EL (cell line): ENCODE measurements around the gene BRME1.
A peak's percentile ranks its signal among the peaks of the same experiment; 100 is the strongest.

Experiments used
- DNase-seq: peaks from one replicate; pipeline ENCODE4 v3.0.0-alpha.2; 2016

BRME1 gene

DNA sequence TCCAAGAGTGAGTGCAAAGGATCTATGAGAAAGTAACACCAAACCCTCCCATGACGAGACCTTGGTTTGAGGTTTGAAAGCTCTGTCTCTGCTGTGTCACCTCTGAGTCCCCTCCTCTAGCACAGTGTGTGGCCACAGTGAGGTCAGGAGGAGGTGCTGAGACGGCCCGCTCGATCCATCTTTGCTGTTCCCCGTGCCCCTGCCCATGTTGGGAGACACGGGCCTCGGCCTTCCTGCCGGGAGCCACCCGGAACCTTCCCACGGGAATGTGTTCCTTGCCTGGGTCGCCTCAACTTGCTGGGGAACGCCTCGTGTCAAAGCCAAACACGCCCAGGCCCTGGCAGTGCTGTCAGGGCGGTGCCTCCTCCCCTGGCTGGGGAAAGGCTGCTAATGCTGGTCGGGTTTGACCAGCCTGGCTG lies 18.9 kb downstream of the BRME1 start:
- DNase-seq = no peak

DNA sequence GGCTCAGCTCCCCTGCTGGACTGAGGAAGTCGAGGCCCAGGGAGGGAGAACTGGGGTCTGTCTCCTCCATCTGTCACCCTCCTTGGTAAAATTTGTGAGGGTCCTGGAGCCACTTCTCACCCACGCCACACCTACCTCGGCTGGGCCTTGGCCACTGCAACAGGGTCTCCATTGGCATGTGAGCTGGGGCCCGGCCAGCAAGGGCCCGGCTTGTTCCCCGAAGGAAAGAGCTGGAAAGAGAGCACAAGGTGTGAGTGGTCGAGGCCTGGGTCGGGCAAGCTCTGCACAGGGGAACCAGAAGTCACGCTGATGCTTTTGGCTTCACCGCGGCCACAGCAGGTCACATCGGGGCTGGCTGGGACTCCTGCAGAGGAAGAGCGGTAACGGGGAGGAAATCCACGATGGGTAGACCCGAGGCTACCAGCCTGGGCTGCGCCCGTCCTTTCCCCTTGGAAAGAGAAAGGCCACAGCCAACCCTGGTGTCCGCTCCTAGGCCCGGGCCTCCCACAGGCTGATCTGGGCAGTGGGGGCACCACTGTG lies 20.0 kb downstream of the BRME1 start:
- DNase-seq = no peak

DNA sequence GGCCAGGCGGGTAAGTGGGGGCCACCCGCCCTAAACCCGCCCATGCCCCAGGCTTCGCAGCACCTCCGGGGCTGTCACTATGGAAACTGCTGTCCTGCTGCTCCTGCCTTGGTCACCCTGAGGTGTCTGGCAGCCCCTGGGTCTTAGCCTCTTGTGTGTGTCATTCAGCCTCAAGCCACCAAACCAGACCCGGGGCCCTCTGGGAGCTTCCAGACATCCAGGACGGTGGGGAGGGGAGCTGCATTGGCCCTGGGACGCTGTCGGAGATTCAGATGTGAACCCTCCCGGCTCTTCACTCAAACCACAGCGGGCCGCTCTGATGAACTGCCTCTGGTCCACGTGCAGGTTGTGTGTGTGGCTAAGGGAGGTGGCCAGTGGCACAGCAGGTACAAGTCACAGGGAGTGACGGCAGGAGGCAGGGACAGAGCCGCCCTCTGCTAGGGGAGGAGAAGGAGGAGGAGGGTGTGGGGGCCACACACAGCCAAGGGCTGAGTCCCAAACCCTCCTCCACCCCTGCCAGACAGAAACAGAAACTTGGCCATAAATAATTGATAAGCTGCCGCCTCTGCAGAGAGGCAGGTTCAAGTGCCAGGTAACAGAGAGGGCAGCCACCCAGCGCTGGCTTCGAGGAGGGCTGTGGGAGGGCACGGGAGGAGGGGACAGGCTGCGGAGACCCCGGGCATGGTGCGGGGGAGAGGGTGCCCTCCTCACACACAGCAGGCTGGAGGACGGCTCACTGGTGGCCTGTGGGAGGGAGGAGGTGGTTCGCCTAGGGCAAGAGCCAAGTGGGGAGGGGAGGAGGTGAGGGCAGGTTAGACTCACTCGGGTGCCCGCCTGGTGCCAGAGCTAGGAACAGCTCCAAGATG lies 21.0 kb downstream of the BRME1 start:
- no peak for DNase-seq

DNA sequence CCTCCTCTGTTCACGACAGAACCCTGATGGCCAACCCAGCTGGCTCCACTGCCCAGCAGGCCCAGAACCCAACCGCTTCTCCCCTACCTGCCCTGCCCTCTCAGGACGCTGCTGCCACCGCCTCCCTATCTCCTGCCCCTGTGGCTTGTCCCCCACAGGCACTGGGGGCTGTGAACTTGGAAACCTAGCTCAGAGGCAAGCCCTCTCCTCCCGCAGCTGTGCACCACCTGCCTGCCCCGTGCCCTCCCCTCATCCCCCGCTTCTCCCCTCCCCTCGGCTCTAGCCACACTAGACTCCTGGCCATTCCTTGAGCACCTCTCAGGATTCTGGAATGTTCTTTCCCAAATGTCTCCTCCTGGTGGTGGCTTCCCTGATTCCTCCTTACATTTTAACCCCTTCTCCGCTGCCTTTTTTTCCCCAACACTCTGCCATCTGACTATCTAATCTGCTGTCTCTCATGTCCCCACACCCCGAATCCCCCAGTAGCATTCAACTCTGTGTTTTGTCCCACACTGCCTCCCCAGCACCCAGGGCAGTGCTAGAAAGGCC lies 22.3 kb downstream of the BRME1 start:
- no peak for DNase-seq

DNA sequence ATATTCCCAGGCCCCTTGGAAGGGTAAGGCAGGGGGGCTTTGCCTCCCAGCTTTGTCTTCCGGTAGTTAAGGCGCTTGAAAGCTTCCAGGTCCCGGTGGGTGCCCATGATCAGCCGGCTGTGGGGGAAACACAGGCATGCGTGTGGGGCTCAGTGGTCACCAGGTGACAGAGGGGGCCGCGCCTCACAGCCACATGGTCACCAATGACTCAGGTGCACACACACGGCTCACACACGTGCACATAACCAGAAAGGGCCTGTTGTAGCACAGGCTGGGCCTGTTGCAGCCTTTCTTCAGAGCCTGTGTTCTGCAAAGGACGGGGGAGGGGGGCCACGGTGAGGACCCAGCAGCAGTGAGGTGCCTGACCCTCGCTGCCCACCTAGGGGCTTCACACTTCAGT lies 23.1 kb downstream of the BRME1 start:
- DNase-seq = no peak

DNA sequence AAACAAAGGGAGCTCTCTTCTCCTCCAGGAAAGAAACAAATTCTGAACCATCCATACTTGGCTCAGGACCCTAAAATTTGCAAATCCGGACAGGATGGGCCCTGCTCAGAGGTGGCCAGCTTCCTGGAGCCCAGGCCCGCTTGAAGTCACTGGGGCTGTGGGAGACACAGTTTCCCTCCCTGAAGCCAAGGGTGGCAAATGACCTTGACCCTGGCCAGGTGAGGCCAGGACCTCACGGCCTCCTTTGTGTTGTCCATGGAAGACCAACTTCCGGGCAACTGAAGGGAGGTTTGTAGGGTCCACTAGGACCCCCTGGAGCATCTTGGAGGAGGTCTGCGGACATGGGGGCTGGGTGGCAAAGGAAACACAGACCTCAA lies 23.5 kb downstream of the BRME1 start:
- no peak for DNase-seq

DNA sequence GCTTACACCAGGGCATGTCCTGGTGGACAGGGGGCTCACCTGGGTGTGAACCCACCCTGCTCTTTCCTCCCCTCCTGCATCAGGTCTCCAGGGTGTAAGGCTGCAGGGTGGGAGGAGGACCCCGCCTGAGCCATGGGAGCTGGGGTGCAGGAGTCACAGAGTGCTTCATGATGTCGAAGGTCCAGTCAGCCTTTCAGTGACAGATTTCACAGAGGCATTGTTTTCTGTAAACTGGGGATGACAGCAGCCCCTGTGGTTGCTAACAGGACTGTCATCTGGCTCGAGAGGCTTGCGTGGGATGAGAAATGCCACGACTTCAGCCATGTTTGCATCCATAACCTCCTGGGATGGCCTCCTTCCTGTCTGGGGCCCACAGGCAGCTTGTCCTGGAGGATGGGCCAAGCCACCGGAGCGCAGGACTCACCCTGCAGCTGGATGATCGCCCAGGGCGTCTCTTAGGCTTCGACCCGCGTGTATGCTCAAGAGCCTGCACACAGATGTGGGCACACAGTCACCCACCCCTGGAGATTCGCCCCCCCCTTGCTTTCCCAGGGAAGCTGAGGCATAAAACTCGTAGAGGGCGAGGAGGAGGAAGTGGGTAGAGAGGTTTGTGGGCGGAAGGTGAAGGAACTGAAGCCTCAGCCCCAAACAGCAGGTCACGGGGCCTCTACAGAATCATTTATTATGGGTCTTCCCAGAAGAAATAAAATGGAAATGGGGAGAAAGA lies 24.1 kb downstream of the BRME1 start:
- DNase-seq = peak; percentile 54

DNA sequence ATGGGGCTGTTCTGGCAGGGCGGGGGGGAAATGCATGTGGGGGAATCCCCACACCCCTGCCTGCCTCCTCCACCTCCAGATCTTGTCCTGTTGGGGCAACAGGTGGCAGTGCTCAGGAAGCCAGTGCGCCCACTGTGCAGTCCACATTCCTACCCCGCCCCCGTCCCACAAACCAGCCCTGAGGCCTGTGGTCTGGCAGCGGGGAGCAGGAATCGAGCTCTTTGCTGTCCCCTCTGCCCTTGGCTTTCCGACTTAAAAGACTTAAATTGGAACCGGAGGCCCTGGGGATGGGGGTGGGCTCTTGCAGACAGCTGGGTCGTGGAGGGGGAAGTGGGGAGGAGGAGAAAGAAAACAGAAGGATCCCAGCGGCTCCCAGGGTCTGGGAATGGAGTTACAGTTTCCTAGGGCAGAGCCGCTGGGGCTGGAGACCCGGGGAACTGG lies 24.6 kb downstream of the BRME1 start:
- DNase-seq = peak; percentile 35

DNA sequence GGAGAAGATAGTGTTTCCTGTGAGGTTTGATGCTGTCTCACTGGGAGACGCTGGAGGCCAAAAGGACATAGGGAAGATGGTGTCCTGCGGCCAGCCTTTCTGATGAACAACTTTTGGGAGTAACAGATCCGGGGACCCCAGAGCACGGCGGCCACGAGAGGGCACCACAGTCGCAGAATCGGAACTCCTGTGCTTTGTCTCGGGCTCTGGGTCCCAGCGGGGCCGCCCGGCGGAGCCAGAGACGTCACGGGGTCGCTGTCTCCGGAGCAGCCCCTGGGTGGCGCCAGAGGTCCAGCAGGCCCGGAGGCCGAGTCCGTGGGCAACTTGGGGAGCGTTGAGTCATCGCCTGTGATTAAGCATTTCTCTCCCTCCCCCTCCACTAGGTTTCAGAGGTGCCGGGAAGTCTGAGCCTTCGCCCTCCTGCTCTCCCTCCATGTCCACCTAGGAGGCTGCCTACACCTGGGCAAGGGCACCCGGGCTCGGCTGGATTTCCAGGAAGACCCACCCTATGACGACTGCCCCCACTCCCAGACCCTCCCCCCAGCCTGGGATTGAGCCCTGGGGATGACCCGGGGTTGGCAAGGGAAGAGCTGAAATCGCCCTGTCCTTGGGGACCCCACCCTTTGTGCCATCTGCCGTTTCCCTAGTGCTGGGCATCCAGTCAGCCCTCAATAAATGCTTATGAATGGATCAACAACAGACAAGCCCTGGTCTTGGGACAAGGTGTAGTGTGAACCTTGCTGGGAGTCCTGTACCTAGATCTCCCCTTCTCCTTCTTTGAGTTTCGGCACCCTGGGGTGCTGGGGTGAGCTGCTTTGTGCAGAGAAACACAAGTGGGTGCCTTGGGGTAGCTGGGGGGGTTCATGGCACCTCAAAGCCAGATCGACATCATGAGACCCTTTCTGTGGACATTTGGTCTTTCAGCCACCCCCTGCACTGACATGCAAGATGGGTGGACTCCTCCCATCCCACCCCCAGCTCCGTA lies 25.6 kb downstream of the BRME1 start:
- DNase-seq = peak; percentile 96

DNA sequence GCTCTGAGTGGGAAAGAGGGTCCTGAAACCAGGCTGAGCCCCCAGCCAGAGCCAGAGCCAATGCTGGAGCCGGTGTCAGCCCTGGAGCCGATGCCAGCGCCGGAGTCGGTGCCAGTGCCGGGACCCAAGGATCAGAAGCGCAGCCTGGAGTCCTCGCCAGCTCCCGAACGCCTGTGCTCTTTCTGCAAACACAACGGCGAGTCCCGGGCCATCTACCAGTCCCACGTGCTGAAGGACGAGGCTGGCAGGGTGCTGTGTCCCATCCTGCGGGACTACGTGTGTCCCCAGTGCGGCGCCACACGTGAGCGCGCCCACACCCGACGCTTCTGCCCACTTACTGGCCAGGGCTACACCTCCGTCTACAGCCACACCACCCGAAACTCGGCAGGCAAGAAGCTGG lies 28.6 kb downstream of the BRME1 start:
- no peak for DNase-seq

DNA sequence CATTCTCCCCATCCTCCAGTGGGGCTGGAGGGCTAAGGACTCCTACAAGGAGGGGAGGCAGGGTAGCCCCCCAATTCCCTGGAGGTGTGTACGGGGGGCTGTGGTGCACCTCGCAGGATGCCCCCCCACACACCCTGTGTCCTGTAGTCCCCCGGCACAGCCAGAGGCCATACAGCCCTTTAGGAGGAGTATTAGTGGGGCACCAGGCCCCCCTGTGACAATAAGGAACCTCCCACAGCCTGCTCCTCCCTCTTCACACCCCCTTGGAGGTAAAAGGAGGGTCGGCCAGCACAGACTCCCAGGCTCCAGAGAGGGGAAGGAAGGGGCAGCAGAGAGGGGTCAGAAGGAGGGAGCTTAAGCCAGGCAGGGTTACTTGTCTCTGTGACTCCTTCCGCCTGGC lies 29.1 kb downstream of the BRME1 start, which contains the start of gene NANOS3:
Gene NANOS3 (plus strand): TSS at position 301 of the 400 bp plus-strand sequence. CDS start 115 bp downstream, outside the sequence.
- no peak for DNase-seq

DNA sequence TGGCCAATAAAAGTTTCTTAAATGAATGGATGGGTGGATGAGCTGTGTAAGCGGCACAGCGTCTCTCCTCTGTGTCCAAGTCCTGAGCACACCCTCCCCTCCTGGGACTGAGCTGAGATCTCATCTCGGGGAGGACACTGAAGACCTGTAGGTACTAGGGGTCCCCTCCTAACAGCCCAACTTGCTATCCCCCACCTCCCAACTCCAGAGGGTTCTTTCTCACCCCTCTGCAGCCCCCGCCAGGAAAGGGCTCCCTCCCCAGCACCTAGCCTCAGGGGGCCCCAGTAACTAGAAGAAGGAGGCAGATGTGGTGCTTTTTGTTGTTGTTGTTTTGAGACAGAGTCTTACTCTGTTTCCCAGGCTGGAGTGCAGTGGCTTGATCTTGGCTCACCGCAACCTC lies 30.1 kb downstream of the BRME1 start:
- DNase-seq = no peak

DNA sequence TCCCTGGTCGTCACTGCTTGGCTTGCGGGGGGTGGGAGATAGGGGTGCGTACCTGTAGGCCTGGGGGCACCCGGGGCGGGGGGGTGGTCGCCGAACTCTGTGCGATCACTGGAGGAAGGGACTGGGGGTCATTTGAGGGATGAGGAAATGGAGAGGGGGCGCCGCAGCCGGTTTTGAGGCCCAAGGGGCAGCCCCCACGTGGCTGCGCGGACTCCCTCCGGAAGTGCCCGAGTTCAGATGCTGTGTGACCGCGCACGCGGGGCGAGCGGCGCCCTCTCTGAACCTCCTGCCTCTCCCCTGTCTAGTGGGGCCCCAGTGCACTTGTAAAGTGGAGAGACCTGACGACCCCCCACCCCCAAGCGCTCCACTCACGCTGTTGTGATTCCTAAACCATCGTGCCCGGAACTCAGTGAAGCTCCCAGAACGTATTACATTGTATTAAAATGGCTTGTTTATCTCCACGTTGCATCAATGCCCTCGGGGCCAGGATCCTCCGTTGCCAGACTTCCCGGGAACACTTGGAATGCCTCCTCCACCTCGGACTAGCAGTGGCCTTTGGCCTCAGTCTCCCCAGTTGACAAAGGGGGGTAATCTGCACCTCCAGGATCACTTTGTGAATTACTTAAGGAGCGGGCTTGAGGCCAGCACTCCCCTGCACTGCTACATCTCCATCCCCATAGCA lies 31.9 kb downstream of the BRME1 start:
- peak; percentile 27 for DNase-seq

DNA sequence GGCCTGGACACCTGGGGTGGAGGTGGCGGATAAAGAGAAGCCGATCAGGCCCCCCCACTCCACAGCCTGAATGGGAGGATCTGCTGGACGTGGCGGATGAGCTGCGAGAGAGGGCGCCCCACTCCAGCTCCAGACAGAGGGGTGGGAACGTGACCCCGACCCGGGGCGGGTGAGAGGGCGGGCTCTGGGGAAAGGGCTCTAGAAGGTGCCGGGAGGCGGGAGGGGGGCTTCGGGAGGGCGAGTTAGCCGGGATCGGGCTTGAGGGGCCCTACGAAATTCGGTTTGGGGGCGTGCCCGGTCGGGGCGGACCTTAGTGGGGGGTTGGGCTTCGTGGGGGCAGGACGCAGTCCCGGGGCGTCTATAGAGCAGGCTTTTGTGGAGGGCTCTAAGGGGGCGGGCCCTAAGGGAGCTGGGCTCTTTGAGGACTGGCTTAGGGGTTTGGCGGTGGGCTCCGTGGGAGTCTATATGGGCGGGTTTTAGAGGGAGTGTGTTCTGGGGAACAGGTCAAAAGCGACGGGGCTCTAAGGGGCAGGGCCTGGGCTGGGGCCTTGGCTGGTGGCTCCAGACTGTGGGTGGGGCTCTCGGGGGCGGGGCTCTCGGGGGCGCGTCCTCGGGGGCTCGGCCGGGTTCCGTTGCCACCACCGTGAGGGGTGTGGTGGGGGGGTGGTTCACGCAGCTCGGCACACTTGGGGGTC lies 33.1 kb downstream of the BRME1 start:
- DNase-seq = no peak

DNA sequence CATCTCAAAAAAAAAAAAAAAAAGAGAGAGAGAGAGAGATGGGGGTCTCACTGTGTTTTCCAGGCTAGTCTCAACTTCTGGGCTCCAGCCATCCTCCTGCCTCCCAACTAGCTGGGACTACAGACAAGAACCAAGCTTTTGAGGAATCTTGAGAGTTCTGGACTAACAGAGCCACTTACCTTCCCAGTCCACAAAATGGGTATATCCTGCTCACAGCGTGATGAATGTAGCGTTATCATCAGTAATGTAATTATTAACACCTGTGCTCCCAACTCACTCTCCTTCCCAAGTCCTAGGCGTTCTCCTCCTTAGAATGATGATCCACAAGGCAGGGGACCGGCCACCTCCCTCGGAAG lies 33.6 kb downstream of the BRME1 start:
- DNase-seq = no peak

DNA sequence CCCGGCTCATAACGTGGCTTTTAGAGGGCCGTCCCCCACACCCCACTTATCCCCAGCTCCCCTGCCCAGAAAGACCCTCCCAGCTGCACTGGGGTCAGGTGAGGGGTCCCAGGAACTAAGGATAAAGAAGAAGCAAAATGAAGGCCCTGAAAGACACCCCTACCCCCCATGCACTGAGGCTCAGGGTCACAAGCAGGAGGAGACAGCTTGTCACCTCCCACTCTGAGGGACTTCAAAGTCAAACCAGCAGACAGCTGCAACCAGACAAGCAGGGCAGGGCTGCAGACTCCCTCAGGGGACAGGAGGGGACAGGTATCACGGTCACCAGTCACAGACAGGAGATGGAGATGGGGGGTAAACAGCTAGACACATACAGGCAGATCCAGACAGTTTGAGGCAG lies 35.0 kb downstream of the BRME1 start:
- no peak for DNase-seq

DNA sequence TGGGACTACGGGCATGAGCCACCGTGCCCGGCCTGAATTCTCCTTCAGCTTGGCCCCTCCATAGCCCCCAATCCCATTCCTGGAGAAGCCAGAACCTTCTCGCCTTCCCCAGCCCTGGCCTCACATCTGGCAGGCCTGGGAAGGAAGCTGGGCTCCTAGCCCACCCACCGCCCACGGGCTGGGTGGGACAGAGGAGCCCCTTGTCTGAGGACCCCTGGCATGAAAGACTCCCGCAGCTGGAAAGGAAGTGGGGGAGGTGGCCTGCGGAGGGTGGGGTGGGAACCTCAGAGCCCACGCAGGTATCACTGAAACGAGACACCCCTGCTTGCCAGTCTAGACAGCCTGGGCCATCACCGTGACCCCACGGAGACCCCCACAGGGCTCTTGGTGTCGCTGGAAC lies 36.6 kb downstream of the BRME1 start:
- DNase-seq = no peak

DNA sequence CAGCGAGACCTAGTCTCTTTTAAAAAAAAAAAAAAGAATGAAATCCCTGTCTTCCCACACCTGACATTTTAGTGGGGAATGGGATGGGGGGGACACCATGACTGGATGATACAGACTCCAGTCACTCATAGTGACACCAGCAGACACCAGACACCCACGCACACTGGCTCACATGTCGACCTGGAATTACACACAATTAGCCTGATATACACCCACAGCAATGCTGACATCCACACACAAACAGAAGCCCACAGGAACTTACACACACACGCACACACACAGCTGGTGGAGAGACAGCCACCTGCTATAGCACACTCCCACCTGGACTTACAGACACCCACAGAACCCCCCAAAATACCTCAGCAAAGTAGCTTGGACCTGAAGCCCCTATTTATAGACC lies 37.3 kb downstream of the BRME1 start:
- no peak for DNase-seq

DNA sequence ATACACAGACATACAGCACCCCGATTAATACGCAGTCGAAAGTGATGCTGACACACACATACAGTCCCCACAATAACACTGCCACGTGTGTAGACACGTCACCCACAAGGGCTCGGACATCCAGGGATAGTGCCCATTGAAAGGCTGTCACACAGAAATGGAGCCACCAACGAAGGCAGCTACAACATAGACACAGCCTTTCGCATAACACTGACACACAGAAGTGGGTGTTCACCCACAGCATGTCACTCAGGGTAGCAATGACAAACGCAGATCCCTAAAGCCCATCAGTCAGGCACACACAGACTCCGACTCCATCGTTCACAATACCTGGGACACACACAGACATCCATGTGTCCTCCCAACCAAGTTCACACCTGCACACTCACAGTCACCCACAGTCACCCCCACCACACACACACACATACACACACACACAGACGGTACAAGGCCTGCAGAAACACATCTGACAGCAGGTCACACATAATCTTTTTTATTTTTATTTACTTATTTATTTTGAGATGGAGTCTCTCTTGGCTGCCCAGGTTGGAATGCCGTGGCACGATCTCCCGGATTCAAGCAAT lies 39.4 kb downstream of the BRME1 start:
- DNase-seq = no peak

DNA sequence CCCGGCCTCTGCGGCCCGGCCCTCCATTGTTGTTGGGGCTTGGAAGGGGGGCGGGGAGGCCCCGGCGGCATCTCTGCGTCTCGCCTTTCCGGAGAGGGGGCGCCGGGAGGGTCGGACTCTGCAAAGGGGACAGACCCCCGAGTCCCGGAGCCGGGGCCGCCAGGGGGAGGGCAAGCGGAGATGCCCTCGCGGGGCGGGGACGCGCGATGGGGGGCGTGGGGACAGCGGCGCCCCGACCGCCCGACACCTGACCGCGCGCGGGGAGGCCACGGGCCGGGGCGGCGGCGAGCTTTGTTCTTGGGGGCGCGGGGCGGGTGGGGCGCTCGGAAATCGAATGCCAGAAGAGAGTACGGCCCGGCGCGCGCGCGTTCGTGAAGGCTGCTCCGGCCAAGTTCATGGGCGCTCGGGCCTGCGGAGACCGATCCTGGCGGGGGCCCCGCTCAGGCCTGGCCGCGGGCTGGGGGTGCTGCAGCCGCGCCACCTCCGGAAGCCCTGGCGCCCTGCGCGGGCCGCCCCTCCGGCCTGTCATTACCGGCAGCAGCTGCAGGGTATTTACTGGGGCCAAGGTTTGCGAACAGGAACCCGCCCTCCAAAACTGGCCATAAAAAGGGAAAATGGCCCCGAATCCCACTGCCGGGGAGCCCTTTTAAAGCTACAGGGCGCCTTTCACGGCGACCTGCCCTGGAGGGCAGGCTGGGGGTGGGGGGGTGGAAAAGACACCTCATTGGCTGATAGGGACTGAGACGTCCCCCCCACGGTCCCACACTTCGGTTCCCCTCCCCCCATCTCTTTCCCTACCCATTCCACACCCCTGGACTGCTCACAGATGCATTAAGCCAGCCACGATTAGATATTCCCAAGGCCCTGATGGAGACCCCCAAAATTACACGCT lies 40.1 kb downstream of the BRME1 start:
- no peak for DNase-seq
